NCI-H1436 (cell line): ENCODE data around the gene FGFR1OP2.

ENCODE experiments used
- DNase-seq: peaks from one replicate; lab custom pipeline; 2025; lab: John Stamatoyannopoulos, UW

FGFR1OP2 gene

DNA sequence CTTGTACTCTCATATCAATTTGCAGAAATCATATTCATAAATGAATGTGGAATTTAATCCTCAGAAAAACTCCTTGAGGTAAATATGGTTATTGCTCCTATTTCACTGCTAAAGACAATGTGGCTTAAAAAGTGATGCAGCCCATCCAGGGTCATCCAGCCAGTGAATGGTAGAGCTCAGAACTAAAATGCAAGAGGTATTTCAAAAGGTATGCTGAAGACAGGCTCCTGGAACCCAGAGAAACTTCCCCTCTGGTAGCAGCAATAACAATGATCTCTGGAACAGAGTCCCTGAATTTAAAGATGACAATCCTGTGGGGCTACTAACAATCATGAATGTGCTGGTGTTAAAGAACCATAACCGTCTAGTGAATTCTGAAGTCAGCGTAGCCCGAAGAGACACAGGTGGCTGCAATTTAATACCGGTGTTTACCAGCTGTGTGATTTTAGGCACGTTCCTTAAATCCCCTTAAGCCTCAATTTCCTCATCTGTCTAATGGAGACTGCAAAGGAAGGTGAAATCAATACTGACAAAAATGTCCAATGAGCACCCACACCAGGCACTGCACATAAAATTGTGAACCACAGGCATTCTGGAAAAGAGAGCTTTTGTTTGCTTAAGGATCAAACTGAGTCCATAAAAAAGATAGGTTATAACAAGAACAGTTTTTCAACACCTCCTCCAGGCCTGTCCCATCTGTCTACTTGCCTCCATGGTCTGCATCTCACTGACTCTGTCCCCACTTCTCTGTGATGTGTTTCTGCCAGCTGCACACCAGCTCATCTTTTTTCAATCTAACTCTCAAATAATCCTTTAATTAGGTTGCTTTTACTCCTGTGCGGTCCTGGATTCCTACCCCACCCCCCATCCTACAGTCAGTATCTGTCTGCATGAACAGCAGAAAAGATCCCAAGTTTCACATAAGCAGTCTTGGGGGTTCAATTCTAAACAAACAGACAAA lies 65.4 kb downstream of the FGFR1OP2 start:
- no peak for DNase-seq

DNA sequence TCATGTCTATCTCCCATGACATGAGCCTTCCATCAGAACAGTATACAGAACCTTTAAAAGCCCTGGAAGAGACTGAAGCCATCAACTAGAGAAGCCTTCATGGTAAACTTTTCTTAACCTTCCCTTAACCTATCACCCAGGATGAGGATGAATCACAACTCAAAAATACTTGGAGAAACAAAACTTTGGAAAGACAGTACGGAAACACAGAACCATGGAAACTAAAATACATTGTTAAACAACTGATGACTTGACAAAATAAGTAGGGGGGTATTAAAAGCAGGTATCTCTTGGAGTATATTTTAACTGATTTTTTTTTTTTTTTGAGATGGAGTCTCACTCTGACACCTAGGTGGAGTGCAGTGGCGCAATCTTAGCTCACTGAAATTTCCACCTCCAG lies 67.2 kb downstream of the FGFR1OP2 start:
- no peak for DNase-seq

DNA sequence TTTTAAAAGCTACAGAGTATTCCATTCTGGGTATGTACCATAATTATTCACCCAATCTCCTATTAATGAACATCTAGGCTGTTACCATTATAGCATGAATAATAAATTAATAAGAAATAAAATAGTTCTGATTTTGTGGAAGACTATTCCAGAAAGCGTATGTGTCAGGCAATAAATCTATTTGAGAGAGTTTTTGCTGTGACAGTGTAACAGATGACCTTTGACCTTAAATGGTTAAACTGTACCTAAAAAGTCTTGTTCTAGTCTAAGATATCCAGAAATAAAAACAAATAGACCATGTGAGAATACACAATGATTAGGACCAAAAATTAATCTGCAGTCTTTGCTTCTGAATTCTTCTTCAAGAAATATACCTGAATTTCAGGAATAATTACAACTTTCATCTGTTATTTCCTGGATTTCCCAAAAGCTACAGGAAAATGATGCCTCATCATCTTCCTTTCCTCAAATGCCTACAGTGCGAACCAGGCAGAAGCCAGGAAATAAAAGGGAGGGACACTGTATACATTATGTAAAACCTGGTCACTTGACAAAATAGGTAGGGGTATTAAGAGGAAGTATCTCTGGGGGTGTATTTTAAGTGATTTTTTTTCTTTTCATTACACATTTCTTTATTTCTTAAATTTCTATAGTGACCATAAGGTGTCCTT lies 68.7 kb downstream of the FGFR1OP2 start:
- no peak for DNase-seq

DNA sequence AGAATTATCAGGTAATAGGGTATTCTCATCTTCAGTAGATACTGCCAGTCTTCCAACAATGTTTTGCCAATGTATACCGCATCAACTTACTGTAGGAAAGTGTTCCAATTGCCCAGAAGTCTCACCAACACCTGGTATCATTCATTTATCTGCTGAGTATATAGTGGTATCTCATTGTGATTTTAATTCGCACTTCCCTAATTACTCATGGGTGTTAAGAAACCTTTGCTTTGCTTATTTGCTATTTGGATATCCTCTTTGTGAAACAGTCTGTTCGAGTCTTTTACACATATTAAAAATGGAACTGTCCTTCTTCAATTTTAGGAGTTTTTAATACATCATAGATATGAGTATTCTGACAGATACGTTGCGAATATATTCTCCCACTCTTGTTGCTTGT lies 69.8 kb downstream of the FGFR1OP2 start:
- DNase-seq, result no peak

DNA sequence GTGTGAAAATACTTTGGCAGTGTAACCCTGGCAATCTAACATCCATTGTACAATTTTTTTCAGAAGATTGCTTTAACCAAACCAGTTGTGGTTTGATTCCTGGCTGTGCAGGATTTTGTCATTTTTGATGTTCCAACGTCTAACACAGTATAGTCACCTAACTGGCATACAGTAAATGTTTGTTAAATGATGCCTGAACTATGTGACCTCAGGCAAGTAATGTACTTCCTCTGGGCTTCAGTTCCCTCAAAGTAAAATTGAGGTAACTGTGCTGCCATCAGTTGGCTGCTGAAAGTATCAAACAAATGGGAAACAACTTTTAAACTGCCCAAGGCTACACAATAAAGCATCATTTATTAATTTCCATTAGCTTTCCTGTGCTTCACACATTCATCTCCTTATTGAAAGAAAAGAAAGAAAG lies 71.6 kb downstream of the FGFR1OP2 start:
- DNase-seq, result no peak

DNA sequence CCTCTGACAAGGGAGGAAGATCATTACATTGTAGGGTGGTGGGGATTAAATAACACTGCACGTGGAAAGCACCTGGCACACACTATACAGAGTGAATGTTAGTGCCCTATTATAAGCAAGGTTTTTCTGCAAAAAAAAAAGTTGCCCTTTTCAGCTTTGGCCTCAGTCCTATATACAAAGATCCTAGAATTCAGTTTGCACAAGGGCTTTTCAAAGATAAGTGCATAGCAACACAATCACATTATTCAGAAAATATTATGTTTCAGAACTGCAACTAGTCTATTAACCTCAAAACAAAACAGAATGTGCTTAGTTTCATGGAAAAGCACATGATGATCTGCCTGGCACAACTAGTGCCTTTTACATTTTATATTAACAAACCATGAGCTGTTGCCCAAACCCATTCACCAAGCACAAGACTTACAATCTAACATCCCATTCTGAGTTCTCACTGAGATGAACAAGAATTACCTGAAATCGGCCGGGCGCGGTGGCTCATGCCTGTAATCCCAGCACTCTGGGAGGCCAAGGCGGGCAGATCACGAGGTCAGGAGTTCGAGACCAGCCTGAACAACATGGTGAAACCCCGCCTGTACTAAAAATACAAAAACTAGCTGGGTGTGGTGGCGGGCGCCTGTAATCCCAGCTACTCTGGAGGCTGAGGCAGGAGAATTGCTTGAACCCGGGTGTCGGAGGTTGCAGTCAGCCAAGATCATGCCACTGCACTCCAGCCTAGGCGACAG lies 74.1 kb downstream of the FGFR1OP2 start:
- no peak for DNase-seq

DNA sequence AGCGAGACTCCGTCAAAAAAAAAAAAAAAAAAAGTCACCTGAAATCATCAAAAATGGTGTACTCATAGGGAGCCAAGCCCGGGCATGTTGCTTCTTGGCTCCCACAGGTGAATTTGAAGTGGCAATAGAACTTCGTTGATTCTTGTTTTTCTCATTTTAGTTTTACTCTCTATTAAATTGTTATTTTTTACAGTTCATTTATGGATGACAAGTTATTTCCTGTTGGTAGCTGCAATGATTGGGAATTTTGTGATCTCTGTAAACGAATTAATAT lies 74.6 kb downstream of the FGFR1OP2 start:
- no peak for DNase-seq

DNA sequence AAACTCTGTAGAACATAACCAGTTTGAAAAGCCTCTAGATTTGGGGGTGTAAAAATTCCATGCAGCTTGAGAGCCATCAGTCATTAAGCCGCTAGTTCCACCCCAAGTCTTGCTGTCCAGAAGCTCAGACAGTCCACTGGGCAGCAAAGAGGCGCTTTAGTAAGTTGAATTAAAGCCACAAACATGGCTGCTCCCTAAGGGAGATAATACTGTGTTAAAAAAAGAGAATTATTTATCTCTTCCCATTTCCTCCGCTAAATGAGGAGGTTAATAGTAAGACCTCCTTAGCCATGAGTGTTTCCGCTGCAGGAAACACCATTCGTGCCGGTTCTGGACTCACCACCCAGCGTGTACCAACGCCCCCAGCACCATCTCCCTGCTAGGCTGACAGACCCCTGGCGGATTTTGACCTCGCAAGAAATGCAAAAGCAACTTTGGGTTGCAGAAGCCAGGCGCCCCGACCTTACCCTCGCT lies 75.4 kb downstream of the FGFR1OP2 start:
- DNase-seq, result no peak

DNA sequence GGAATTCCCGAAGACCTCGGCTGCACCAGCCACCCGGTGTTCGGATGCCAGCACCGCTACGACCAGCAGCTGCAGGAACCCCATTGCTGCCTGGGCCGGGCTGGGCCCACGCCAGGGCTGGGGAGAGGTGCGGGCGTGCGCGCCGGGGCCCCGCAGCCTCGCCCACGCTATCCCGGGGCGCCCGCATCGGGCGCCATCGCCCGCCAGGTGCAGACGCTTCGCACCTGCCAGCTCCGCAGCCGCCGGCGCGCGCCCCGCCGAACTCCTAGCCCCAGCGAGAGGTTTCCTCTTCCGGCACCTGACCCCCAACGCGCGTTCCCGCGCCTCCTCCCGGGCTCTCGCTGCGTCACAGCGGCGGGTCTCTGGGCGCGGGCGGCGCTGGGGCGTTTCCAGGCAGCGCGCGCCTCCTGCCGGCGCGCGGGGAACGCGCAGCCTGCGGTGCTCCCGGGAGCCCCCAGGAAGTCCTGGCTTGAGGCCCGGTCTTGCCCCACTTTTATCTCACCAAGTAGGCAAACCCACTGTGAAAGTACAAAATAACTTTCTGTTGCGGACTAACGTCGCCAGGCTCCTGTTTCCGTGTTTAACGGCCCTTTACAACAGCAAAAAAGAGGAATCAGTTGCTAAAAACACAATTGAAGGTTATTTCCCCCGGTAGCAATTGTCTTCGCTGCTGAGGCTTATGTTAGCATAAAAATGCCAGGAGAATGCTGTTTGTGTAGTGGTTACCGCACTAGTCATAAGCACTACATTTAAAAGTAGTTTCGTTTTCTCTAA lies 76.0 kb downstream of the FGFR1OP2 start, which contains the start of gene TM7SF3:
Gene TM7SF3, minus strand, starts transcription at position 300 of the 774 bp plus-strand sequence. Its CDS starts 216 bp downstream, at position 84.
- DNase-seq, result peak; percentile 90

DNA sequence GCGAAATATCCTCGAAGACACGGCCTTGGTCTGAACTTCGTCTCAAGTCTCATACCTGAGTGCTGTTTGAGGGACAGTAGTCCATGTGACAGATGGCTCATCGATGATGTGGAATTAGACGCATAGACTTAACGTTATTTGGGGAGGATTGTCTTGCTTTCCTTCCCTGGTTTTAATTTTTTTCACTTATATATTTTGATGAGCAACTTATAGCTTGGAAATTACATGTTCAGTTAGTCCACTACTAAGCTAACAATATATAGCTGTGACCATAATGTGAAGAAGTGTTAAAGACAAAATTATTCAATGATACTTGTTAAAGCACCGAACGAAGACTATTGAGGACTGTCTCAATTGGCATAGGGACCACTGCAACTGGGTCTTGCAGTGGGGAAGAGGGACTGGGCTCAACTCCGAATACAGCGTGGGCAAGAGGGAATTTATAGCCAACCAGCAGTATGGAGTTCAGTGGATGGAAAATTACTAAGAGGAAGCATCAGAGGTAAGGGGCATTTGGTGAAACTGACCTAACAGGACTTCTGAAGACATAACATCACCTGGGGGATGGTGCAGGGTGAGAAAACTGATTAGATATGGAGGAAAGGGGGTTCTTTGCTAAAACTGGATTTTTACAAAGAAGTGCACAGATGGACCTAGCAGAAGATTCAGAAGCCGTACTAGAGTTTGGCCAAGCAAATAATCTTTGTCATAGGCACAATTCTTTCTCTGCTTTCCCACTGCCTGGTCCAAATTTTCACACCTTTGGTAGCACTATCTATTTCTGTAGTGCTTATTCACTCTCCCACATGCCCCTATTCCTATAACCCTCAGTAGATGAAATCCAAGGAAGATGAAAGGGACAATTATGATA lies 76.8 kb downstream of the FGFR1OP2 start:
- DNase-seq, result no peak

DNA sequence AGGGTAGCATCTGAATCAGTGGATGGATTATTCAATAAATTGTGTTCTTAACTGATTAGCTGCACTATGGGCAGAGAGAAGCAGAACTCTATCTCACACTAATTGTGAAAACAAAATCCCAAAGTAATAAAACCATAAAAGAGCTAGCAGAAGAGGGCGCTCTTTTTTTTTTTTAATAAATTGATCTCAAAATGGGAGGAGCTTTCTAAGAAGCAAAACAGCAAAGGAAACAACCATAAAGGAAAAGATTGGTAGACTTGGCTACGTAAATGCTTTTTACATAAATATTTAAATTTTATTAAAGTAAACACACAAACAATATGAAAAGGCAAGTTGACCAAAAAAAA lies 77.4 kb downstream of the FGFR1OP2 start:
- peak; percentile 50 for DNase-seq
